Activated CD4-positive, alpha-beta T cell treated with anti-CD3 and anti-CD28 coated beads, Interleukin-2, amount 10 ng/mL, durations not matched to agents 24 days and 14 days (primary cell): ENCODE data around the gene KLF9. TPM values are rescaled to one million over a fixed set of nuclear protein-coding genes. Genes with fewer than 3 reads are reported as not detected.

Experiments
- DNase-seq: peaks from one replicate; pipeline ENCODE4 v3.0.0; 2022
- H3K27ac Mint-ChIP-seq: one replicate; pipeline ENCODE4 v1.8.0; 2022; ENCODE audit warnings: mild to moderate bottlenecking, mixed read lengths
- H3K27me3 Mint-ChIP-seq: one replicate; pipeline ENCODE4 v1.8.0; 2022; ENCODE audit warnings: mixed read lengths
- H3K36me3 Mint-ChIP-seq: one replicate; pipeline ENCODE4 v1.8.0; 2022; ENCODE audit warnings: low read depth, mild to moderate bottlenecking, mixed read lengths
- H3K4me1 Mint-ChIP-seq: one replicate; pipeline ENCODE4 v1.8.0; 2021; ENCODE audit warnings: mixed read lengths
- H3K4me3 Mint-ChIP-seq: one replicate; pipeline ENCODE4 v1.8.0; 2022; ENCODE audit warnings: mild to moderate bottlenecking, moderate library complexity, mixed read lengths
- H3K9me3 Mint-ChIP-seq: one replicate; pipeline ENCODE4 v1.8.0; 2021; ENCODE audit warnings: mixed read lengths
- intact Hi-C: fragments of 100-400 bp; cut with micrococcal nuclease; formaldehyde crosslinking; loops from one replicate; pipeline ENCODE4 v1.15.1; 2023
- total RNA-seq: library from RNA; stranded (reverse); gene quantifications from 2 replicates; pipeline ENCODE4 v1.2.3, GENCODE V29; 2022

KLF9 gene
- total RNA-seq, 1 donor from 2014 or later: 16.3 TPM

DNA sequence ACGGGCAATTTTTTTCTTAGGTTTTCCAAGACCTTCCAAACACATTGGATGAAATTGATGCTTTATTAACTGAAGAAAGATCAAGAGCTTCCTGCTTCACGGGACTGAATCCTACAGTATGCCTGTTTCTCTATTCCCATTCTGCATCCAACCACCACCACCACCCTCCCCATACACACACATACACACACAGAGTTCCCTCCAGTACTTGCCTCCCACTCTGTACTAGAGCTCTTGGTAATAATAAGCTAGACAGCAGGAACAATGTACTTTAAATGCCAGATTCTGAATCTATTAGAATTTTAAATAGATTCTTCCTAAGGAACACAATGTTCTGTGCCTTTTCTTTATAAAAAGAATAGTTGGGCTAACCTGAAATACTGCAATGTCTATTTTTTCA lies 67.4 kb downstream of the KLF9 start:
- intact Hi-C loops: no loop called here
- H3K9me3 Mint-ChIP-seq: no peaks in the 10 kb centered on the region
- no peak overlapping the region for H3K4me3 Mint-ChIP-seq
- no peaks in the 10 kb centered on the region for H3K4me1 Mint-ChIP-seq
- no peak overlapping the region for H3K27ac Mint-ChIP-seq
- H3K36me3 Mint-ChIP-seq: peaks cover 44% of the 10 kb centered on the region
- H3K27me3 Mint-ChIP-seq: no peaks in the 10 kb centered on the region
- DNase-seq: no peak

DNA sequence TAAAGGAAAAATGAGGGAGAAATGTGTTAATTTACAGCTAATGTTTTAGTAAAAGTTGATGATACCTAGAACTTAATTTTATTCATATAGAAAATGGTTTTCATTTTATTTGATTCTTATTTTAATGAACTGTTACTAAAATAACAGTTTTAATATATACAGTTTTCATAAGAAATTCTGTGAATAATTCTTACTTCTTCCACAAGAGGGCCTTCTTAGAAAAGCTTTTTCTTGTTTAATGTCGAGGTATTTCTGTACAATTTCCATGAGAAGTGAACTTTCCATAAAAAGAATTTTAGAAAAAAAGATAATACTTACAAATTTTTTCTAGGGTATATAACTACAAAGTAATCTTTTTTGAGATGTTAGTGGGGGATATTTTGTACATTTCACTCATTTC lies 73.9 kb downstream of the KLF9 start:
- Mint-ChIP-seq H3K27me3 (no peaks in the 10 kb centered on the region), H3K27ac (no peak overlapping the region)

More for the DNA sequence above, 73.9 kb downstream of the KLF9 start:
- intact Hi-C loops: loop anchor here (1.0 to 5.0 kb wide), 4 partner anchors 52 to 262 kb away; no protein-coding TSS in a partner anchor
- DNase-seq: no peak
- peaks cover 25% of the 10 kb centered on the region for H3K36me3 Mint-ChIP-seq
- peaks cover 4% of the 10 kb centered on the region for H3K4me1 Mint-ChIP-seq
- H3K4me3 Mint-ChIP-seq: no peak overlapping the region
- H3K9me3 Mint-ChIP-seq: no peaks in the 10 kb centered on the region

Other genes with a start within 250 kb of the KLF9 start
- 47.0 and 50.7 TPM in 2 replicates for gene SMC5, start 155.7 kb downstream of the KLF9 start, total RNA-seq